ENCODE data around the gene ARMCX5. TPM values are rescaled to one million over a fixed set of nuclear protein-coding genes. Genes with fewer than 3 reads are reported as not detected.

ARMCX5 gene
- total RNA-seq: 6.0 and 6.2 TPM in 2 replicates

DNA sequence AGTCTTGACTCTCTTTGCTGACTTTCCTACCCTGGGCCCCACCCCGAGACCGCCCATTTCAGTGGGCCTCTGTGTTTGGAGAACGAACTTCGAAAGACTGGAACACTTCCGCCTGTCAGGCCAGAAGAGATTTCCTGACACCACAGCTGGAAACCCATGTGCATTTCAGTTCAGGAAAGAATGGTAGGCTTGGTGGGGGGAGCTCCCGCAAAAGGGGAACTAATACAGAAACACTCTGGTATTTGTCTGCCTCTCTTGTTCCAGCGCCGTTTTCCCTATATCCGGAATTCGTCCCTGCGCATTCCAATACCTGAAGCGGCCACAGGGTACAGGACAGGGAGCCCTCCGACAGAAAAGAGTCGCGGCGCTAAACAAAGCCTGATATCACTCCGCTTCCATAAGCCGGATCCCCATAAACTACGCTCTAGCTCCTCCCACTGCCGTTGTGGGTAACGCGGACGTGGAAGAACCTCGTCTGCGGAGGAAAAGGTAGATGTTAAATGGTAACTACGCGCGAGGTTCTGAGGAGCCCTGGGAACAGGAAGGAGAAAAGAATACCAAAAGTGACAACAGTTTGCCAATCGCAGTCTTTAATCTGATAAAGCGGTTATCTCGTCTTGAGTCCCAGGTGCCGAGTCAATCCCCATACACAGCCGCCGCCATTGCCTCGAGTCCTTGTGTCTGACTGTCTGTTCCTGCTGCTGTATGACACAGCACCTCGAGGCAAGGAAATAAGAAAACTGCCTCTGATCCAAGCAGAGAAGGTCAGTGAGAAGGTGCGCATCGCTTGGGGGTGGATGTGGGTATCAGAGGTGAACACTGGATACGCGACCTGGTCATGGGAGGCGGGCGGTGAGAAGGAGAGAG, at the start of gene ARMCX5:
Gene ARMCX5 (plus strand): TSS at position 432 of the 867 bp plus-strand sequence. CDS start 2,627 bp downstream, outside the sequence.
- intact Hi-C loops (cut with micrococcal nuclease): loop anchor here (1.0 to 10.0 kb wide), 5 partner anchors 55 to 170 kb away; partner anchors contain the start of genes GPRASP3 and TMSB15A
- peaks cover 19% of the 10 kb centered on the region for H3K36me3 Mint-ChIP-seq (ENCODE audit: low read depth)
- H3K4me1 Mint-ChIP-seq (ENCODE audit: low read depth): peaks cover 17% of the 10 kb centered on the region
- H3K27me3 Mint-ChIP-seq (ENCODE audit: insufficient read depth): peaks cover 2% of the 10 kb centered on the region
- H3K9me3 Mint-ChIP-seq: no peaks in the 10 kb centered on the region
- peak within 1 kb of the TSS; percentile 99 for H3K4me3 Mint-ChIP-seq
- DNase-seq (ENCODE audit: low spot score): peak; percentile 49
- H3K27ac Mint-ChIP-seq: peak within 1 kb of the TSS; percentile 95

DNA sequence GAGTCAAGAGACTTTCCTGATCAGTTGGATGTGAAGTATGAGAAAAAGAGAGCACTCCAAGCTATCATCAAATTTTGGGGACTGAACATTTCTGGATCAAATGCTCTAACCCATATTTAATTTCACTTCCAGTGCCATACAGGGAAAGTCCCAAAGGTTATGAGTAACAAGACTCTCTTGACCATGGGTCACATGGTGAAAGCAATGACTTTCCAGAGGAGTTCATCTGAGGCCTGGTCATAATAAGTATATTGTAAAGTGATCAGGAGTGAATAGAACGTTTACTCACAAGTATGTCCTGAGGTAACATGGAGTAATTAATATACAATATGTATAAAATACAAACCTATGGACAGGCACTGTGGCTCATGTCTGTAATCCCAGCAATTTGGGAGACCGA, 40.7 kb upstream of the ARMCX5 start:
- no peak for DNase-seq (ENCODE audit: low spot score)
- Mint-ChIP-seq H3K36me3 (ENCODE audit: low read depth) (no peaks in the 10 kb centered on the region), H3K4me1 (ENCODE audit: low read depth) (no peaks in the 10 kb centered on the region), H3K27me3 (ENCODE audit: insufficient read depth) (peaks cover 5% of the 10 kb centered on the region), H3K4me3 (no peak overlapping the region), H3K27ac (no peak overlapping the region), H3K9me3 (no peaks in the 10 kb centered on the region)
- intact Hi-C loops (cut with micrococcal nuclease): no loop called here

DNA sequence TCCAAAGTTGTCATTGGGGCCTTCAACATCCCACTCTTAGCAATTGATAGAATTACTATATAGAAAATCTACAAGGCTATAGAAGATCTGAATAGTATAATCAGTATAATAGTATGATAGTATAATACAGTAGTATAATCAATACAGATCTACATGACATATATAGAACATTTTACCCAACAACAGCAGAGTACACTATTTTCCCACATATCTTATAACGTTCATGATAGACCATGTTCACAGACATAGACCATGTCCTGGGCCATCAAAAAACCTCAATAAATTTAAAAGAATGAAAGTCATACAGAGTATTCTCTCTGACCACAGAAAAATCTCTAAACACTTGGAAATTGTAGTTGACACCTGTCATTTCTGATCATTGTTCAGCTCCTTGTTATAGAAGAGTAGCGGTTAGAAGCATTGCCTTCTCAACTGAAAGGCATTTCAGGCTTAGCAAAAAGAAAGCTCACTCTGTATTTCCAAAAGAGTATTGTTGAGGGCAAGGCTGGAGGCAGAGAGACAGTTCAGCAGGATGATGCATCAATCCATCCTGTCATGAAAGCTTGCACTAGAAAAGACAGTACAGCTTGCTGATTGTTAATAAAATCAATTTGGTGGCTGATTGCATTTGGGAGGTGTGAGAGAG, 38.8 kb upstream of the ARMCX5 start:
- Mint-ChIP-seq H3K27ac (no peak overlapping the region), H3K4me1 (ENCODE audit: low read depth) (no peaks in the 10 kb centered on the region), H3K9me3 (no peaks in the 10 kb centered on the region), H3K27me3 (ENCODE audit: insufficient read depth) (peaks cover 2% of the 10 kb centered on the region), H3K4me3 (no peak overlapping the region), H3K36me3 (ENCODE audit: low read depth) (no peaks in the 10 kb centered on the region)
- no peak for DNase-seq (ENCODE audit: low spot score)
- intact Hi-C loops (cut with micrococcal nuclease): no loop called here

DNA sequence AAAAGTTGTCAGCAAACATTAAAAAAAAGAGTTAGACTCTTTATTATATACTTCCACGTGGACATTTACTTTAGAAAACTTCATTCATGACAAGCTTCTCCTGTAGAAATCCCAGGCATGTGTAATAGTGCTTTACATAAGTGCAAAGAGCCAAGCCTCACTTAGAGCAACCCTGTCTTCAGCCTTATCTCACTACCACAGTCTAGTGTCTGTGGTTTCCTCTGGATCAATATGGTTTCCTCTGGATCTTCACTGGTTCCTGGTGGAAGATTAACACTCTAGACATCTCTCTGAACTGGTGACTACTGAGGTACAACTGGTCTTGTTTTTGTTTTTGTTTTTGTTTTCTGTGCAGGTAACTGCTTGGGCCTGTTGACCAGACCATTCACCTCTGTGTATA, 18.4 kb upstream of the ARMCX5 start:
- Mint-ChIP-seq H3K4me1 (ENCODE audit: low read depth) (no peaks in the 10 kb centered on the region), H3K36me3 (ENCODE audit: low read depth) (no peaks in the 10 kb centered on the region), H3K27me3 (ENCODE audit: insufficient read depth) (peaks cover 2% of the 10 kb centered on the region), H3K4me3 (no peak overlapping the region), H3K9me3 (no peaks in the 10 kb centered on the region), H3K27ac (no peak overlapping the region)
- intact Hi-C loops (cut with micrococcal nuclease): no loop called here
- DNase-seq (ENCODE audit: low spot score): no peak

DNA sequence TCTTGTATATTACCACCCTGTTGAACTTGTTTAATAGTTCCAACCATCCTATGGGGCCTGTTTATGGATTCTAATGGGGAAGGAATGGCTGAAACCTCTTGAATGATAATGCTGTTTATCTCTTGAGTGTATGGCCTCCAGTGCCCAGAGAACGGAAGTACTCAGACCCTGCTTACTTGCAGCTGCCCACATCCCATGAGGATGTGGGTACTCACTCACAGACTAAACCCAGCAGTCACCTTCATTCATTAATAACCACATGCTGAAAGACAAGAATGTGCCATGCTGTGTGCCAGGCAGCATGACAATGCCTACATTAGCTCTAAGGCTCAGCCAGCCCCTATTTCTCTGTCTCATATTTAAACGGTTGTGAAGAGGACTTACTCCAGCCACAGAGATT, 5.9 kb upstream of the ARMCX5 start:
- Mint-ChIP-seq H3K36me3 (ENCODE audit: low read depth) (no peaks in the 10 kb centered on the region), H3K27ac (no peak overlapping the region), H3K9me3 (no peaks in the 10 kb centered on the region), H3K27me3 (ENCODE audit: insufficient read depth) (peaks cover 6% of the 10 kb centered on the region), H3K4me1 (ENCODE audit: low read depth) (no peaks in the 10 kb centered on the region), H3K4me3 (no peak overlapping the region)
- intact Hi-C loops (cut with micrococcal nuclease): loop anchor here (10.0 kb wide), 1 partner anchor 49 kb away; no protein-coding TSS in a partner anchor
- DNase-seq (ENCODE audit: low spot score): no peak

DNA sequence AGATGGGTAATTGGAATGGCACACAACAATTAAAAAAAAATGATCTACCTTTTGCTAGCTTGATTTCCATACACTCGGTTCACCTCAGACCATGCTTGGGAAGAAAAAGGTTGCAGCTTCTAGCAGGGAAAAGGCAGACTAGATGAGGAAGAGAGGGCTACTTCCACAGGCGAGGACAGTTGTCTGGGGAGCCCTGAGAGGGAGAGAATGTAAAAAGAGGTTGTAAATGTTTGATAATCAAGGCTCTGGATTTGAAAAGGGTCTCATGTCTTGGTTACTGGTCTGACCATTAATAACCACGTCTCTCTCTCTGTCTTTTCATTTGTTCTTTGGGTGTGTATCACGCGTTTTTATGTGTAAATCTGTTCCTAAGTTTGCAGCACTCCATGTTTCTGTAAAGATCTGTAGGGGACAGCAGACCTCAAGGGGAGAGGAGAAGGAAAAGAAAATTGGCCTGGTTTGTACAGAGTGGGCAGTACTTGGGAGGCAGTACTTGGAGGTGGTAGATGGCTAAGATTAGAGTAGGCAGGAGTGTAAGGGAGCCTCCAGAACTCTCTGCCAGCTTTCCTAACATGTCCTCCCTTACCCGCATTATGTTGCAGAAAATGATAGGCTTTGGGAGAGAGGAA, 750 bp downstream of the ARMCX5 start:
- H3K4me3 Mint-ChIP-seq: peak overlapping the region; percentile 99
- peak overlapping the region; percentile 95 for H3K27ac Mint-ChIP-seq
- intact Hi-C loops (cut with micrococcal nuclease): loop anchor here (1.0 to 10.0 kb wide), 6 partner anchors 55 to 668 kb away; partner anchors contain the start of genes GPRASP3, TMSB15A and ZMAT1

DNA sequence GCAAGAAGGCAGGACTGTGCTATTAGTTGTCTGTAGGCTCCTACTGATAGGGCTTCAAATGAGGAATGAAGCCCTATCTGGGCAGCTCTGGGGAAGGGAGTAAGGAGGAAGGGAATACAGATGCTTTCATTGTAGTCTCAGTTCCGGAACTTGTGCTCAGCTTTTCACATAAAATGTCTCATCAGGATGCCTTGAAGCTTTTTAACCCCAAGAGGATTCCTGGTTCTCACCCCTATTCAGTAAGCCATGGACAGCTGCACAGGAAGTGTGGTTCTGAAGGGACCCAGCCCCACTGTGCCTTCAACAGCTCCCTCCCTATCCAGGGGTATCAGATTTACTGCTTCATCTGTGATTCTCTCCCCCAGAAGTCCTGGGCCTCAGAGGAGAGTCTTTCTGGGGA, 5.0 kb downstream of the ARMCX5 start:
- Mint-ChIP-seq H3K9me3 (no peaks in the 10 kb centered on the region), H3K27me3 (ENCODE audit: insufficient read depth) (no peaks in the 10 kb centered on the region), H3K4me3 (no peak overlapping the region), H3K36me3 (ENCODE audit: low read depth) (peaks cover 26% of the 10 kb centered on the region), H3K4me1 (ENCODE audit: low read depth) (peaks cover 17% of the 10 kb centered on the region), H3K27ac (no peak overlapping the region)
- no peak for DNase-seq (ENCODE audit: low spot score)
- intact Hi-C loops (cut with micrococcal nuclease): loop anchor here (5.0 kb wide), 1 partner anchor 672 kb away; the partner anchor contains the start of gene ZMAT1

More for the DNA sequence above, 750 bp downstream of the ARMCX5 start:
- Mint-ChIP-seq H3K36me3 (ENCODE audit: low read depth) (peaks cover 19% of the 10 kb centered on the region), H3K4me1 (ENCODE audit: low read depth) (peaks cover 17% of the 10 kb centered on the region), H3K27me3 (ENCODE audit: insufficient read depth) (peaks cover 2% of the 10 kb centered on the region), H3K9me3 (no peaks in the 10 kb centered on the region)
- DNase-seq (ENCODE audit: low spot score): no peak

DNA sequence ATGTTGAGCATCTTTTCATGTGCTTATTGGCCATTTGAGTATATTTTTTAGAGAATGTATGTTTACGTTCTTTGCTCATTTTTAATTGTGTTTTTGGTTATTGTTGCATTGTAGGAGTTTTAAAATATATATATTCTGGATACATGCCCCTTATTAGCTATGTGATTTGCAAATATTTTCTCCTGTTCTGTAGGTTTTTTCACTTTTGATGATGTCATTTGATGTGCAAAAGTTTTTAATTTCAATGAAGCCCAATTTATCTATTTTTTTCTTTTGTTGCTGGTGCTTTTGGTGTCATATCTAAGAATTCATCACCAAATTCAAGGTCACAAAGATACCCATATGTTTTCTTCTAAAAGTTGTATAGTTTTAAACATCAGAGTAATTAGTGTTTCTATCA, 6.8 kb downstream of the ARMCX5 start:
- no peaks in the 10 kb centered on the region for H3K27me3 Mint-ChIP-seq (ENCODE audit: insufficient read depth)
- intact Hi-C loops (cut with micrococcal nuclease): no loop called here
- H3K4me1 Mint-ChIP-seq (ENCODE audit: low read depth): peaks cover under 1% of the 10 kb centered on the region
- no peak overlapping the region for H3K4me3 Mint-ChIP-seq
- H3K27ac Mint-ChIP-seq: no peak overlapping the region
- no peak for DNase-seq (ENCODE audit: low spot score)
- peaks cover 22% of the 10 kb centered on the region for H3K36me3 Mint-ChIP-seq (ENCODE audit: low read depth)
- no peaks in the 10 kb centered on the region for H3K9me3 Mint-ChIP-seq

DNA sequence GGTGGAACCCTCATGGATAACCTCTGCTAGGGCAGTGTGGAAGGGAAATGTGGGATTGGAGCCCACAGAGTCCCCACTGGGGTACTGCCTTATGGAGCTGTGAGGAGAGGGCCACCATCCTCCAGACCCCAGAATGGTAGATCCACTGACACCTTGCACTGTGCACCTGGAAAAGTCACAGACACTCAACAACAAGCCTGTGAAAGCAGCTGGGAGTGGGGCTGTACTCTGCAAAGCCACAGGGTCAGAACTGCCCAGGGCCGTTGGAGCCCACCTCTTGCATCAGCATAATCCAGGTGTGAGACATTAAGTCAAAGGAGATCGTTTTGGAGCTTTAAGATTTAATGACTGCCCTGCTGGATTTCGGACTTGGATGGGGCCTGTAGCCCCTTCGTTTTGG, 11.6 kb downstream of the ARMCX5 start:
- intact Hi-C loops (cut with micrococcal nuclease): no loop called here
- H3K27ac Mint-ChIP-seq: no peak overlapping the region
- H3K36me3 Mint-ChIP-seq (ENCODE audit: low read depth): peaks cover 13% of the 10 kb centered on the region
- peaks cover 9% of the 10 kb centered on the region for H3K9me3 Mint-ChIP-seq
- H3K4me3 Mint-ChIP-seq: no peak overlapping the region
- no peak for DNase-seq (ENCODE audit: low spot score)
- H3K27me3 Mint-ChIP-seq (ENCODE audit: insufficient read depth): no peaks in the 10 kb centered on the region
- H3K4me1 Mint-ChIP-seq (ENCODE audit: low read depth): no peaks in the 10 kb centered on the region

DNA sequence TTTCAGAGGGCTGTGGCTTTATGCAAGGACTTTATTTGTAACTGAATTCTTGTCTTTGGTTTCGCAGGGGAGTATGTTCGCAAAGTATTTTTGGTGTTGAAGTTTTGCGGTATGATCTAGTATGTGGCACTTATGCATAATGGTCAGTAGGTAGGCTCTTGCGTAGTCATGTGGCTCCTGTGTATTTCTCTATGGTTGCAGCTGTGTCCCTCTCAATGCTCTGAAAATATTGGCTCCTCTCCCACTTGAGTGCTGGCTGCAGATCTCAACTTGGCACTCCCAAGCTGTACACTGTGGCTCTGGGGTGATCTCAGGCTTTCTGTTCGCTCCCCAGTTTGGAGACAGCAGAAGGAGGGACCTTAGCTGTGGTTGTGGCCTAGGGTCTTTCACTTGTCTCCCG, 24.8 kb downstream of the ARMCX5 start:
- H3K9me3 Mint-ChIP-seq: peaks cover 23% of the 10 kb centered on the region
- H3K27me3 Mint-ChIP-seq (ENCODE audit: insufficient read depth): no peaks in the 10 kb centered on the region
- intact Hi-C loops (cut with micrococcal nuclease): no loop called here
- H3K4me1 Mint-ChIP-seq (ENCODE audit: low read depth): peaks cover 8% of the 10 kb centered on the region
- no peak overlapping the region for H3K27ac Mint-ChIP-seq
- DNase-seq (ENCODE audit: low spot score): no peak
- no peak overlapping the region for H3K4me3 Mint-ChIP-seq
- H3K36me3 Mint-ChIP-seq (ENCODE audit: low read depth): no peaks in the 10 kb centered on the region

DNA sequence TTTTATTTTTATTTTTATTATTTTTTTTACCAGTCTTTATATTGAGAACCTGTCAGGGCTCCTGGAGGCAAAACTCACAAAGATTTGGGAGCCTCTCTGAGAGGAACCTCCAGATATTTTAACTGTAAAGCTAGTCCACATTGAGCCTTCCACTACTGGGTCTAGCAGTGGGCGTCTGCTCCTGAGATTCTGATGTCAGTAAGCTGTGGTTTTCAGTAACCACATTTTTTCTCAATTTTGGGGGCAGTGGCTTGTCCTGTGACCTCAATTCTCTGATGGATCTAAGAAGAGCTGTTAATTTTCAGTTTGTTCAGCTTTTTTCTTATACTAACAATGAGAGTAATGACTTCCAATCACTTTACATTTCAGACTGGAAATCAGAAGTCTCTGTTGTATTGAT, 28.3 kb downstream of the ARMCX5 start:
- peaks cover 8% of the 10 kb centered on the region for H3K4me1 Mint-ChIP-seq (ENCODE audit: low read depth)
- DNase-seq (ENCODE audit: low spot score): no peak
- no peak overlapping the region for H3K27ac Mint-ChIP-seq
- intact Hi-C loops (cut with micrococcal nuclease): no loop called here
- no peak overlapping the region for H3K4me3 Mint-ChIP-seq
- no peaks in the 10 kb centered on the region for H3K36me3 Mint-ChIP-seq (ENCODE audit: low read depth)
- no peaks in the 10 kb centered on the region for H3K9me3 Mint-ChIP-seq
- H3K27me3 Mint-ChIP-seq (ENCODE audit: insufficient read depth): no peaks in the 10 kb centered on the region

DNA sequence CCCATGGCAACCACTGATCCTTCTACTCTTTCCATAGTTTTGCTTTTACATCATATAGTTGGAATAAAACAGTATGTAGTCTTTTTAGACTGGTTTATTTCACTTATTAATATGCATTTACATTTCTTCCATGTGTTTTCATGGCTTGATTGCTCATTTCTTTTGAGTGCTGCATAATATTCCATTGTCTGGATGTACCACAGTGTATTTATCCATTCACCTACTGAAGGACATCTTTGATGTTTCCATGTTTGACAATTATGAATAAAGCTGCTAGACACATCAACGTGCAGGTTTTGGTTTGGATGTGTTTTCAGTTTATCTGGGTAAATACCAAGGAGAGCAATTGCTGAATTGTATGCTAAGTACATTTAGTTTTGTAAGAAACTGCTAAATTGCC, 38.2 kb downstream of the ARMCX5 start:
- Mint-ChIP-seq H3K36me3 (ENCODE audit: low read depth) (no peaks in the 10 kb centered on the region), H3K4me3 (no peak overlapping the region), H3K9me3 (no peaks in the 10 kb centered on the region), H3K4me1 (ENCODE audit: low read depth) (no peaks in the 10 kb centered on the region), H3K27me3 (ENCODE audit: insufficient read depth) (no peaks in the 10 kb centered on the region), H3K27ac (no peak overlapping the region)
- no peak for DNase-seq (ENCODE audit: low spot score)
- intact Hi-C loops (cut with micrococcal nuclease): no loop called here

DNA sequence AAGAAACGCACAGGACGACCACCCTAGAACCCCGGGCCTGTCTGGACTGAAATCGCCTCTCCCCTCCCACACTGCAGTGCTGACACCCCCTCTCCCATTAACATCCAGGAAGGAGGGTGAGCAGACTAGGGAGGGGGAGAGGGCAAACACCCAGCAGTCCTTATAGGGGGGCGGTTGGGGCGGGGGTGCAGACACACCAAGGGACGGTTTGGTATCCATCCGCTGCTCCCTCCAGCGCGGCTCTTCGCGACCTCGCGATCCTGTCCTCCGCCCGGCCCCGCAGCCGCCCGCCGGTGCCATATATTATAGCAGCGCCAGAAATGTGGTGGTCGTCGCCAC, 51.6 kb downstream of the ARMCX5 start:
- intact Hi-C loops (cut with micrococcal nuclease): loop anchor here (10.0 kb wide), 1 partner anchor 214 kb away; no protein-coding TSS in a partner anchor
- peak overlapping the region; percentile 88 for H3K4me3 Mint-ChIP-seq
- no peaks in the 10 kb centered on the region for H3K36me3 Mint-ChIP-seq (ENCODE audit: low read depth)
- no peaks in the 10 kb centered on the region for H3K9me3 Mint-ChIP-seq
- no peak for DNase-seq (ENCODE audit: low spot score)
- H3K27me3 Mint-ChIP-seq (ENCODE audit: insufficient read depth): peaks cover 2% of the 10 kb centered on the region
- H3K4me1 Mint-ChIP-seq (ENCODE audit: low read depth): peaks cover 10% of the 10 kb centered on the region
- H3K27ac Mint-ChIP-seq: no peak overlapping the region

Data from activated T-helper 1 cell treated with anti-CD3 and anti-CD28 coated beads, Interleukin-12 subunit alpha, Interleukin-12 subunit beta, Interleukin-2, Interleukin-4 antibody, amounts not matched to agents 30 ng/mL and 10 ng/mL and 1 ng/mL, durations not matched to agents 14 hours and 24 hours and 36 hours (primary cell).